K562 (cell line): ENCODE data around the gene TCF12. TPM values are rescaled to one million over a fixed set of nuclear protein-coding genes. Genes with fewer than 3 reads are reported as not detected.

Experiments used
- CBFA2T3 ChIP-seq: fragments of 450-650 bp; IDR thresholded peaks from 2 replicates; pipeline ENCODE4 v1.6.1; 2017
- EHMT2 ChIP-seq: fragments of 450-650 bp; IDR thresholded peaks from 2 replicates; pipeline ENCODE4 v1.6.1; 2018; ENCODE audit warnings: antibody characterized with exemption
- FOXM1 ChIP-seq, 2 experiments: fragments of 450-650 bp in 1 of 2; sonication (generic) in 1 of 2; formaldehyde crosslinking in 1 of 2; IDR thresholded peaks; 2 replicates each; pipeline versions ENCODE4 v1.6.1 to v1.9.0; 2017 to 2022; ENCODE audit warnings: low read depth in 2 of 2, mild to moderate bottlenecking in 2 of 2, missing genetic modification reagents in 1 of 2, moderate library complexity in 1 of 2
- HDAC1 ChIP-seq, 2 experiments: fragments of 450-650 bp; IDR thresholded peaks; 2 replicates each; pipeline ENCODE4 v1.6.1; 2016 to 2017; ENCODE audit warnings: inconsistent platforms in 1 of 2, mild to moderate bottlenecking in 1 of 2, moderate library complexity in 1 of 2
- MAFG ChIP-seq: fragments of 450-650 bp; conservative IDR thresholded peaks from 2 replicates; pipeline ENCODE4 v1.6.1; 2016; ENCODE audit warnings: missing genetic modification characterization, missing compliant biosample characterization
- MIER1 ChIP-seq: fragments of 450-650 bp; IDR thresholded peaks from 2 replicates; pipeline ENCODE4 v1.6.1; 2016; ENCODE audit warnings: antibody characterized with exemption, mild to moderate bottlenecking, low read depth
- SMARCA4 ChIP-seq: fragments of 450-650 bp; IDR thresholded peaks from 2 replicates; pipeline ENCODE4 v1.6.1; 2016
- SMARCB1 ChIP-seq: IDR thresholded peaks from 2 replicates; pipeline ENCODE4 v1.6.1; 2011; ENCODE audit warnings: improper control_type of control experiment, low read depth; ENCODE audit not compliant: insufficient read length
- TCF3 ChIP-seq: sonication (generic); formaldehyde crosslinking; IDR thresholded peaks from 2 replicates; pipeline ENCODE4 v1.4.0; 2020; ENCODE audit warnings: mild to moderate bottlenecking, missing genetic modification reagents
- TEAD1 ChIP-seq, 2 experiments: fragments of 450-650 bp in 1 of 2; sonication (generic) in 1 of 2; formaldehyde crosslinking; IDR thresholded peaks; 2 replicates each; pipeline versions ENCODE4 v1.4.0 to v1.8.0; 2020 to 2022; ENCODE audit warnings: mild to moderate bottlenecking in 2 of 2, missing genetic modification reagents in 1 of 2
- ZNF408 ChIP-seq: fragments of 250-450 bp; sonication (Bioruptor Pico); IDR thresholded peaks from 2 replicates; pipeline ENCODE4 v1.4.0; 2020; ENCODE audit warnings: low read depth, mild to moderate bottlenecking, moderate library complexity
- polyA plus RNA-seq, 8 experiments: library from polyadenylated mRNA; depleted of rRNA in 4 of 8; stranded (reverse) in 5 of 8; unstranded in 3 of 8; fragments of >200 nt; fragmentation: Nextera tagmentation in 2 of 8; fragmentation: Illumina TruSeq in 1 of 8; extraction: Ambion mirVana in 2 of 8; extraction: Trizol in 1 of 8; gene quantifications; 2 replicates each; pipeline versions ENCODE4 v1.2.1 to v1.2.3, GENCODE V29; 2011 to 2014; ENCODE audit warnings: inconsistent platforms in 1 of 8, missing spikeins in 1 of 8
- total RNA-seq, 7 experiments: library from RNA; depleted of rRNA in 6 of 7; stranded (reverse); fragments of >200 nt in 6 of 7; fragmentation: Illumina TruSeq in 2 of 7; extraction: Trizol in 2 of 7; gene quantifications; 2 replicates each; pipeline versions ENCODE4 v1.2.1 to v1.2.3, GENCODE V29; 2011 to 2021; ENCODE audit warnings: low replicate concordance in 1 of 7
- TF ChIP-seq, protein P1 (sequence below): fragments of 450-650 bp; IDR thresholded peaks from 2 replicates; pipeline ENCODE4 v1.6.1; 2016; ENCODE audit warnings: mild to moderate bottlenecking, moderate library complexity
- TF ChIP-seq, protein P2 (sequence below): fragments of 450-650 bp; IDR thresholded peaks from 2 replicates; pipeline ENCODE4 v1.6.1; 2016; ENCODE audit warnings: mild to moderate bottlenecking

Gene TCF12
- total and polyA plus RNA-seq, 9 of the 15 experiments (the other 6 are each of a cell fraction or from before 2014, with no cell fraction given) = 10.5 to 132 (median 52.9) TPM

DNA sequence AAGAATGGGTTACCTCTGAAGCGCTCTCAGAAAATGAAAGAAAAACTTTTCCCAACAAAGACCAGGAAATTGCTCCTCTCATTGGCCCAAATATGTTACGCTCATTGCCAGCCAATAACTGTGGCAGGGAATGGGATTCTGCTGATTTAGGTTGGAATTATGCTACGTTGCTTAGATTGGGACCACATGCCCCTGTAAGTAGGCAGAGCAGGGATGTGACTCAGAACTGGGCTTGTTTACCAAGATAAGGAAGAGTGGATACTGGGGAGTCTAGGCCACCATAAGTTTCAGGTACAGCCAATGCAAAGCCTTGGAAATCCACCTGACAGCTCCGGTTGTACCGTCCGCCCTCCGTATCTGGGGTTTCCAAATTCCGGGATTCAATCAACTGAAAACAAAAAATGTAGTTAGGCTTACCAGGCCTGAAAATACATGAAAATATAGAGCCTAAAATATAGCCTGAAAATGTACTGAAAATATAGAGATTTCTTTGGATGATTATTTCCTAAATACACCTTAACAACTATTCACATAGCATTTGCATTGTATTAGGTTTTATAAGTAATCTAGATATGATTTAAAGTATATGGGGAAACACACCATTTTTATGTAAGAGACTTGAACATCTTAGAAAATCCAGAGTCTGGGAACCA, 1.5 kb upstream of the TCF12 start (continued):
- TF ChIP-seq, protein P1, sequence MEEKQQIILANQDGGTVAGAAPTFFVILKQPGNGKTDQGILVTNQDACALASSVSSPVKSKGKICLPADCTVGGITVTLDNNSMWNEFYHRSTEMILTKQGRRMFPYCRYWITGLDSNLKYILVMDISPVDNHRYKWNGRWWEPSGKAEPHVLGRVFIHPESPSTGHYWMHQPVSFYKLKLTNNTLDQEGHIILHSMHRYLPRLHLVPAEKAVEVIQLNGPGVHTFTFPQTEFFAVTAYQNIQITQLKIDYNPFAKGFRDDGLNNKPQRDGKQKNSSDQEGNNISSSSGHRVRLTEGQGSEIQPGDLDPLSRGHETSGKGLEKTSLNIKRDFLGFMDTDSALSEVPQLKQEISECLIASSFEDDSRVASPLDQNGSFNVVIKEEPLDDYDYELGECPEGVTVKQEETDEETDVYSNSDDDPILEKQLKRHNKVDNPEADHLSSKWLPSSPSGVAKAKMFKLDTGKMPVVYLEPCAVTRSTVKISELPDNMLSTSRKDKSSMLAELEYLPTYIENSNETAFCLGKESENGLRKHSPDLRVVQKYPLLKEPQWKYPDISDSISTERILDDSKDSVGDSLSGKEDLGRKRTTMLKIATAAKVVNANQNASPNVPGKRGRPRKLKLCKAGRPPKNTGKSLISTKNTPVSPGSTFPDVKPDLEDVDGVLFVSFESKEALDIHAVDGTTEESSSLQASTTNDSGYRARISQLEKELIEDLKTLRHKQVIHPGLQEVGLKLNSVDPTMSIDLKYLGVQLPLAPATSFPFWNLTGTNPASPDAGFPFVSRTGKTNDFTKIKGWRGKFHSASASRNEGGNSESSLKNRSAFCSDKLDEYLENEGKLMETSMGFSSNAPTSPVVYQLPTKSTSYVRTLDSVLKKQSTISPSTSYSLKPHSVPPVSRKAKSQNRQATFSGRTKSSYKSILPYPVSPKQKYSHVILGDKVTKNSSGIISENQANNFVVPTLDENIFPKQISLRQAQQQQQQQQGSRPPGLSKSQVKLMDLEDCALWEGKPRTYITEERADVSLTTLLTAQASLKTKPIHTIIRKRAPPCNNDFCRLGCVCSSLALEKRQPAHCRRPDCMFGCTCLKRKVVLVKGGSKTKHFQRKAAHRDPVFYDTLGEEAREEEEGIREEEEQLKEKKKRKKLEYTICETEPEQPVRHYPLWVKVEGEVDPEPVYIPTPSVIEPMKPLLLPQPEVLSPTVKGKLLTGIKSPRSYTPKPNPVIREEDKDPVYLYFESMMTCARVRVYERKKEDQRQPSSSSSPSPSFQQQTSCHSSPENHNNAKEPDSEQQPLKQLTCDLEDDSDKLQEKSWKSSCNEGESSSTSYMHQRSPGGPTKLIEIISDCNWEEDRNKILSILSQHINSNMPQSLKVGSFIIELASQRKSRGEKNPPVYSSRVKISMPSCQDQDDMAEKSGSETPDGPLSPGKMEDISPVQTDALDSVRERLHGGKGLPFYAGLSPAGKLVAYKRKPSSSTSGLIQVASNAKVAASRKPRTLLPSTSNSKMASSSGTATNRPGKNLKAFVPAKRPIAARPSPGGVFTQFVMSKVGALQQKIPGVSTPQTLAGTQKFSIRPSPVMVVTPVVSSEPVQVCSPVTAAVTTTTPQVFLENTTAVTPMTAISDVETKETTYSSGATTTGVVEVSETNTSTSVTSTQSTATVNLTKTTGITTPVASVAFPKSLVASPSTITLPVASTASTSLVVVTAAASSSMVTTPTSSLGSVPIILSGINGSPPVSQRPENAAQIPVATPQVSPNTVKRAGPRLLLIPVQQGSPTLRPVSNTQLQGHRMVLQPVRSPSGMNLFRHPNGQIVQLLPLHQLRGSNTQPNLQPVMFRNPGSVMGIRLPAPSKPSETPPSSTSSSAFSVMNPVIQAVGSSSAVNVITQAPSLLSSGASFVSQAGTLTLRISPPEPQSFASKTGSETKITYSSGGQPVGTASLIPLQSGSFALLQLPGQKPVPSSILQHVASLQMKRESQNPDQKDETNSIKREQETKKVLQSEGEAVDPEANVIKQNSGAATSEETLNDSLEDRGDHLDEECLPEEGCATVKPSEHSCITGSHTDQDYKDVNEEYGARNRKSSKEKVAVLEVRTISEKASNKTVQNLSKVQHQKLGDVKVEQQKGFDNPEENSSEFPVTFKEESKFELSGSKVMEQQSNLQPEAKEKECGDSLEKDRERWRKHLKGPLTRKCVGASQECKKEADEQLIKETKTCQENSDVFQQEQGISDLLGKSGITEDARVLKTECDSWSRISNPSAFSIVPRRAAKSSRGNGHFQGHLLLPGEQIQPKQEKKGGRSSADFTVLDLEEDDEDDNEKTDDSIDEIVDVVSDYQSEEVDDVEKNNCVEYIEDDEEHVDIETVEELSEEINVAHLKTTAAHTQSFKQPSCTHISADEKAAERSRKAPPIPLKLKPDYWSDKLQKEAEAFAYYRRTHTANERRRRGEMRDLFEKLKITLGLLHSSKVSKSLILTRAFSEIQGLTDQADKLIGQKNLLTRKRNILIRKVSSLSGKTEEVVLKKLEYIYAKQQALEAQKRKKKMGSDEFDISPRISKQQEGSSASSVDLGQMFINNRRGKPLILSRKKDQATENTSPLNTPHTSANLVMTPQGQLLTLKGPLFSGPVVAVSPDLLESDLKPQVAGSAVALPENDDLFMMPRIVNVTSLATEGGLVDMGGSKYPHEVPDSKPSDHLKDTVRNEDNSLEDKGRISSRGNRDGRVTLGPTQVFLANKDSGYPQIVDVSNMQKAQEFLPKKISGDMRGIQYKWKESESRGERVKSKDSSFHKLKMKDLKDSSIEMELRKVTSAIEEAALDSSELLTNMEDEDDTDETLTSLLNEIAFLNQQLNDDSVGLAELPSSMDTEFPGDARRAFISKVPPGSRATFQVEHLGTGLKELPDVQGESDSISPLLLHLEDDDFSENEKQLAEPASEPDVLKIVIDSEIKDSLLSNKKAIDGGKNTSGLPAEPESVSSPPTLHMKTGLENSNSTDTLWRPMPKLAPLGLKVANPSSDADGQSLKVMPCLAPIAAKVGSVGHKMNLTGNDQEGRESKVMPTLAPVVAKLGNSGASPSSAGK = peak; percentile 44
- TF ChIP-seq ZNF408 = no peak
- peak; percentile 45; the same call in 1 of the 2 replicates for TF ChIP-seq FOXM1 (IDR thresholded peaks at IDR 0.05; ENCODE audit: low read depth)
- TF ChIP-seq FOXM1 (CRISPR knock-in tag; IDR thresholded peaks at IDR 0.05; ENCODE audit: low read depth) = no peak
- TF ChIP-seq TCF3 (CRISPR knock-in tag) = peak; percentile 45
- TF ChIP-seq TEAD1 (CRISPR knock-in tag; IDR thresholded peaks at IDR 0.05) = 0 out of 4 replicates have a peak, but pooled peaks of 1 of the 2 experiments have one; percentile 44
- peak; percentile 72; the same call in 1 of the 2 replicates for TF ChIP-seq SMARCA4
- TF ChIP-seq CBFA2T3 = peak; percentile 56
- TF ChIP-seq MAFG (tag) = 0 out of 2 replicates have a peak, but pooled peaks have one; percentile 6
- 0 out of 4 replicates have a peak, but pooled peaks of 1 of the 2 experiments have one; percentile 45 for TF ChIP-seq HDAC1 (IDR thresholded peaks at IDR 0.05)
- no peak for TF ChIP-seq MIER1
- TF ChIP-seq, protein P2, sequence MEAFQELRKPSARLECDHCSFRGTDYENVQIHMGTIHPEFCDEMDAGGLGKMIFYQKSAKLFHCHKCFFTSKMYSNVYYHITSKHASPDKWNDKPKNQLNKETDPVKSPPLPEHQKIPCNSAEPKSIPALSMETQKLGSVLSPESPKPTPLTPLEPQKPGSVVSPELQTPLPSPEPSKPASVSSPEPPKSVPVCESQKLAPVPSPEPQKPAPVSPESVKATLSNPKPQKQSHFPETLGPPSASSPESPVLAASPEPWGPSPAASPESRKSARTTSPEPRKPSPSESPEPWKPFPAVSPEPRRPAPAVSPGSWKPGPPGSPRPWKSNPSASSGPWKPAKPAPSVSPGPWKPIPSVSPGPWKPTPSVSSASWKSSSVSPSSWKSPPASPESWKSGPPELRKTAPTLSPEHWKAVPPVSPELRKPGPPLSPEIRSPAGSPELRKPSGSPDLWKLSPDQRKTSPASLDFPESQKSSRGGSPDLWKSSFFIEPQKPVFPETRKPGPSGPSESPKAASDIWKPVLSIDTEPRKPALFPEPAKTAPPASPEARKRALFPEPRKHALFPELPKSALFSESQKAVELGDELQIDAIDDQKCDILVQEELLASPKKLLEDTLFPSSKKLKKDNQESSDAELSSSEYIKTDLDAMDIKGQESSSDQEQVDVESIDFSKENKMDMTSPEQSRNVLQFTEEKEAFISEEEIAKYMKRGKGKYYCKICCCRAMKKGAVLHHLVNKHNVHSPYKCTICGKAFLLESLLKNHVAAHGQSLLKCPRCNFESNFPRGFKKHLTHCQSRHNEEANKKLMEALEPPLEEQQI = peak; percentile 56; the same call in 1 of the 2 replicates
- TF ChIP-seq EHMT2 = 0 out of 2 replicates have a peak, but pooled peaks have one; percentile 25
- peak; percentile 68 for TF ChIP-seq SMARCB1
